ENCODE results near the gene CBX4.

CBX4 gene

GRCh38 chr17:79811868-79812352, 27.3 kb downstream of the CBX4 start:
- no peak for DNase-seq

GRCh38 chr17:79811011-79811867, 28.0 kb downstream of the CBX4 start:
- DNase-seq: no peak

- DNase-seq: peak; percentile 82
These were observed 28.9 kb downstream of the CBX4 start for GRCh38 chr17:79810130-79811010.

GRCh38 chr17:79809530-79810129, 29.6 kb downstream of the CBX4 start:
- no peak for DNase-seq

- no peak for DNase-seq
These were observed 30.3 kb downstream of the CBX4 start for GRCh38 chr17:79808763-79809529.

- DNase-seq: no peak
These were observed 32.1 kb downstream of the CBX4 start for GRCh38 chr17:79806863-79807720.

- DNase-seq: no peak
These were observed 32.8 kb downstream of the CBX4 start for GRCh38 chr17:79806446-79806760.

GRCh38 chr17:79804856-79805696, 34.2 kb downstream of the CBX4 start:
- DNase-seq: no peak

- DNase-seq: no peak
These were observed 35.0 kb downstream of the CBX4 start for GRCh38 chr17:79803997-79804855.

- no peak for DNase-seq
These were observed 35.7 kb downstream of the CBX4 start for GRCh38 chr17:79803421-79803996.

GRCh38 chr17:79802736-79803420, 36.4 kb downstream of the CBX4 start:
- no peak for DNase-seq

GRCh38 chr17:79802039-79802735, 37.1 kb downstream of the CBX4 start:
- no peak for DNase-seq

- no peak for DNase-seq
These were observed 37.8 kb downstream of the CBX4 start for GRCh38 chr17:79801156-79802038.

- no peak for DNase-seq
These were observed 38.7 kb downstream of the CBX4 start for GRCh38 chr17:79800325-79801155.

GRCh38 chr17:79799538-79800324, 39.5 kb downstream of the CBX4 start:
- DNase-seq: no peak

Data from NCI-H1048 (cell line).